Stimulated activated CD8-positive, alpha-beta memory T cell treated with anti-CD3 and anti-CD28 coated beads, Interleukin-7, amount 100 ng/mL, for 24 hours (primary cell): ENCODE data around the gene PLEKHA7.

Experiments used
- DNase-seq: peaks from one replicate; pipeline ENCODE4 v3.0.0-alpha.2; 2020; ENCODE audit warnings: low read depth

Gene PLEKHA7

GRCh38 chr11:16788141-16789062, 225.8 kb downstream of the PLEKHA7 start:
- peak; percentile 29 for DNase-seq

- DNase-seq, result no peak
Measured at GRCh38 chr11:16787035-16787742, 227.0 kb downstream of the PLEKHA7 start.

GRCh38 chr11:16786131-16786530, 228.1 kb downstream of the PLEKHA7 start:
- no peak for DNase-seq

GRCh38 chr11:16785520-16786128, 228.6 kb downstream of the PLEKHA7 start:
- peak; percentile 21 for DNase-seq

GRCh38 chr11:16784666-16785065, 229.5 kb downstream of the PLEKHA7 start:
- no peak for DNase-seq

- DNase-seq, result no peak
Measured at GRCh38 chr11:16784097-16784496, 230.1 kb downstream of the PLEKHA7 start.

- DNase-seq, result no peak
Measured at GRCh38 chr11:16783321-16783801, 230.9 kb downstream of the PLEKHA7 start.

- DNase-seq, result no peak
Measured at GRCh38 chr11:16781936-16782919, 232.0 kb downstream of the PLEKHA7 start.

GRCh38 chr11:16780698-16781550, 233.3 kb downstream of the PLEKHA7 start:
- DNase-seq, result no peak

GRCh38 chr11:16780146-16780545, 234.1 kb downstream of the PLEKHA7 start:
- DNase-seq, result no peak

- DNase-seq, result no peak
Measured at GRCh38 chr11:16779436-16779835, 234.8 kb downstream of the PLEKHA7 start.

GRCh38 chr11:16778876-16779275, 235.3 kb downstream of the PLEKHA7 start:
- DNase-seq, result no peak

- DNase-seq, result no peak
Measured at GRCh38 chr11:16778286-16778685, 235.9 kb downstream of the PLEKHA7 start.

- DNase-seq, result no peak
Measured at GRCh38 chr11:16777613-16777975, 236.6 kb downstream of the PLEKHA7 start.

- no peak for DNase-seq
Measured at GRCh38 chr11:16776711-16777612, 237.3 kb downstream of the PLEKHA7 start.

- no peak for DNase-seq
Measured at GRCh38 chr11:16775614-16776283, 238.5 kb downstream of the PLEKHA7 start.

- no peak for DNase-seq
Measured at GRCh38 chr11:16774936-16775613, 239.1 kb downstream of the PLEKHA7 start.
